ENCODE results near the gene RTTN.

DNA sequence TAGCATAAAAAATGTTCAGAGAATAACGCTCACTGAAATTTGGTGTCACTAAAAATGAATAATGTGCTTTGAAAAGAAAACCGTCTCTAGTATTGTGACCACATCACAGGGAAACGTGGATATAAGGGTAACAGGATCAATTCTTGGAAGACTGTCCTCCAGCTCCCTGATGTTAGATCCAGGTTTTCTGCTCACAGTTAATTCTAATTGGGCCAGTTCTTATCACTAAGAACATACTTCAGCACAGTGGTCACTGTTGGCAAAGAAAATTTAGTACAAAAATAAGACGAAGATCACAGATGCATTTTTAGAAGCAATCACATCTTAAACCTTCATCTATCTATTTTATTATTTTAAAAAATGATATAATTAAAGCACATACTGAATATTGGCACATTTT lies 200.8 kb downstream of the RTTN start:
- TF ChIP-seq, protein P1, sequence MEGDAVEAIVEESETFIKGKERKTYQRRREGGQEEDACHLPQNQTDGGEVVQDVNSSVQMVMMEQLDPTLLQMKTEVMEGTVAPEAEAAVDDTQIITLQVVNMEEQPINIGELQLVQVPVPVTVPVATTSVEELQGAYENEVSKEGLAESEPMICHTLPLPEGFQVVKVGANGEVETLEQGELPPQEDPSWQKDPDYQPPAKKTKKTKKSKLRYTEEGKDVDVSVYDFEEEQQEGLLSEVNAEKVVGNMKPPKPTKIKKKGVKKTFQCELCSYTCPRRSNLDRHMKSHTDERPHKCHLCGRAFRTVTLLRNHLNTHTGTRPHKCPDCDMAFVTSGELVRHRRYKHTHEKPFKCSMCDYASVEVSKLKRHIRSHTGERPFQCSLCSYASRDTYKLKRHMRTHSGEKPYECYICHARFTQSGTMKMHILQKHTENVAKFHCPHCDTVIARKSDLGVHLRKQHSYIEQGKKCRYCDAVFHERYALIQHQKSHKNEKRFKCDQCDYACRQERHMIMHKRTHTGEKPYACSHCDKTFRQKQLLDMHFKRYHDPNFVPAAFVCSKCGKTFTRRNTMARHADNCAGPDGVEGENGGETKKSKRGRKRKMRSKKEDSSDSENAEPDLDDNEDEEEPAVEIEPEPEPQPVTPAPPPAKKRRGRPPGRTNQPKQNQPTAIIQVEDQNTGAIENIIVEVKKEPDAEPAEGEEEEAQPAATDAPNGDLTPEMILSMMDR (IDR thresholded peaks at IDR 0.05; ENCODE audit: insufficient read depth, low read length, poor library complexity, severe bottlenecking), result no peak
- no peak for TF ChIP-seq EZH2phosphoT487 (conservative IDR thresholded peaks at IDR 0.05; ENCODE audit: low read length)

Measured in SU-DHL-6 (cell line).